ENCODE measurements around the gene CCDC85A.

Gene CCDC85A

GRCh38 chr2:56390644-56391043 is 206.9 kb downstream of the CCDC85A start:
- H3K27me3 ChIP-seq (replicated peaks in 2 of 5; ENCODE audit: control insufficient read depth in 4 of 5, insufficient read depth in 5 of 5, low read length in 4 of 5), result no peaks in the 10 kb centered on the region
- H3K27ac ChIP-seq (ENCODE audit: insufficient read depth in 1 of 2, low read depth in 1 of 2, low read length in 2 of 2, poor library complexity in 1 of 2, severe bottlenecking in 2 of 2), result no peak overlapping the region
- no peaks in the 10 kb centered on the region for H3K4me1 ChIP-seq (ENCODE audit: control extremely low read depth in 1 of 4, control insufficient read depth in 4 of 4, insufficient read depth in 4 of 4, low read length in 3 of 4)
- no peaks in the 10 kb centered on the region for H3K9me3 ChIP-seq (ENCODE audit: control extremely low read depth in 1 of 5, control insufficient read depth in 4 of 5, insufficient read depth in 2 of 5, low read depth in 1 of 5, low read length in 4 of 5)
- POLR2A ChIA-PET, result no interaction called here
- CTCF ChIA-PET, result no interaction called here
- no CpG with 5 or more reads among the region's 2 CpGs for WGBS (ENCODE audit: insufficient coverage)
- no peaks in the 10 kb centered on the region for H3K36me3 ChIP-seq (ENCODE audit: control insufficient read depth in 4 of 4, insufficient read depth in 4 of 4, low read length in 3 of 4)
- no peak overlapping the region for H3K4me3 ChIP-seq (ENCODE audit: control insufficient read depth in 1 of 7, extremely low read depth in 1 of 7, insufficient read depth in 4 of 7, low read depth in 2 of 7, low read length in 6 of 7)
- no peak for DNase-seq

GRCh38 chr2:56410140-56410539 is 226.3 kb downstream of the CCDC85A start:
- POLR2A ChIA-PET, result no interaction called here
- Histone ChIP-seq H3K4me3 (ENCODE audit: control insufficient read depth in 1 of 7, extremely low read depth in 1 of 7, insufficient read depth in 4 of 7, low read depth in 2 of 7, low read length in 6 of 7) (no peak overlapping the region), H3K4me1 (ENCODE audit: control extremely low read depth in 1 of 4, control insufficient read depth in 4 of 4, insufficient read depth in 4 of 4, low read length in 3 of 4) (no peaks in the 10 kb centered on the region), H3K27ac (ENCODE audit: insufficient read depth in 1 of 2, low read depth in 1 of 2, low read length in 2 of 2, poor library complexity in 1 of 2, severe bottlenecking in 2 of 2) (no peak overlapping the region), H3K27me3 (replicated peaks in 2 of 5; ENCODE audit: control insufficient read depth in 4 of 5, insufficient read depth in 5 of 5, low read length in 4 of 5) (no peaks in the 10 kb centered on the region), H3K9me3 (ENCODE audit: control extremely low read depth in 1 of 5, control insufficient read depth in 4 of 5, insufficient read depth in 2 of 5, low read depth in 1 of 5, low read length in 4 of 5) (no peaks in the 10 kb centered on the region), H3K36me3 (ENCODE audit: control insufficient read depth in 4 of 4, insufficient read depth in 4 of 4, low read length in 3 of 4) (no peaks in the 10 kb centered on the region)
- no CpG with 5 or more reads among the region's 1 CpG for WGBS (ENCODE audit: insufficient coverage)
- CTCF ChIA-PET, result no interaction called here
- no peak for DNase-seq

GRCh38 chr2:56416500-56417176 is 232.8 kb downstream of the CCDC85A start:
- ChIA-PET POLR2A (no interaction called here), CTCF (no interaction called here)
- no peak for DNase-seq
- Histone ChIP-seq H3K4me1 (ENCODE audit: control extremely low read depth in 1 of 4, control insufficient read depth in 4 of 4, insufficient read depth in 4 of 4, low read length in 3 of 4) (no peaks in the 10 kb centered on the region), H3K27ac (ENCODE audit: insufficient read depth in 1 of 2, low read depth in 1 of 2, low read length in 2 of 2, poor library complexity in 1 of 2, severe bottlenecking in 2 of 2) (no peak overlapping the region), H3K27me3 (replicated peaks in 2 of 5; ENCODE audit: control insufficient read depth in 4 of 5, insufficient read depth in 5 of 5, low read length in 4 of 5) (no peaks in the 10 kb centered on the region), H3K36me3 (ENCODE audit: control insufficient read depth in 4 of 4, insufficient read depth in 4 of 4, low read length in 3 of 4) (no peaks in the 10 kb centered on the region), H3K9me3 (ENCODE audit: control extremely low read depth in 1 of 5, control insufficient read depth in 4 of 5, insufficient read depth in 2 of 5, low read depth in 1 of 5, low read length in 4 of 5) (peaks cover 0 to 6% (median 0%) of the 10 kb centered on the region in 5 experiments), H3K4me3 (ENCODE audit: control insufficient read depth in 1 of 7, extremely low read depth in 1 of 7, insufficient read depth in 4 of 7, low read depth in 2 of 7, low read length in 6 of 7) (no peak overlapping the region)
- no CpG with 5 or more reads among the region's 1 CpG for WGBS (ENCODE audit: insufficient coverage)

Measured in common myeloid progenitor, CD34-positive (primary cell).